ENCODE results near the gene TMEM145.

Gene TMEM145

GRCh38 chr19:42353341-42354015 lies 40.4 kb downstream of the TMEM145 start:
- no peak for TF ChIP-seq POLR2A (IDR thresholded peaks at IDR 0.05; ENCODE audit: low read depth, low read length)
- FAIRE-seq = no peak

GRCh38 chr19:42355896-42356295 lies 42.8 kb downstream of the TMEM145 start:
- no peak for DNase-seq (ENCODE audit: insufficient read length, low spot score)
- TF ChIP-seq POLR2A (IDR thresholded peaks at IDR 0.05; ENCODE audit: low read depth, low read length) = no peak
- FAIRE-seq = no peak

More at GRCh38 chr19:42353341-42354015, 40.4 kb downstream of the TMEM145 start:
- no peak for DNase-seq (ENCODE audit: insufficient read length, low spot score)

GRCh38 chr19:42356686-42357085 lies 43.6 kb downstream of the TMEM145 start:
- no peak for DNase-seq (ENCODE audit: insufficient read length, low spot score)
- no peak for TF ChIP-seq POLR2A (IDR thresholded peaks at IDR 0.05; ENCODE audit: low read depth, low read length)
- no peak for FAIRE-seq

- TF ChIP-seq POLR2A (IDR thresholded peaks at IDR 0.05; ENCODE audit: low read depth, low read length) = no peak
- no peak for FAIRE-seq
- DNase-seq (ENCODE audit: insufficient read length, low spot score) = no peak
Observed at GRCh38 chr19:42357290-42357689, 44.2 kb downstream of the TMEM145 start.

DNA sequence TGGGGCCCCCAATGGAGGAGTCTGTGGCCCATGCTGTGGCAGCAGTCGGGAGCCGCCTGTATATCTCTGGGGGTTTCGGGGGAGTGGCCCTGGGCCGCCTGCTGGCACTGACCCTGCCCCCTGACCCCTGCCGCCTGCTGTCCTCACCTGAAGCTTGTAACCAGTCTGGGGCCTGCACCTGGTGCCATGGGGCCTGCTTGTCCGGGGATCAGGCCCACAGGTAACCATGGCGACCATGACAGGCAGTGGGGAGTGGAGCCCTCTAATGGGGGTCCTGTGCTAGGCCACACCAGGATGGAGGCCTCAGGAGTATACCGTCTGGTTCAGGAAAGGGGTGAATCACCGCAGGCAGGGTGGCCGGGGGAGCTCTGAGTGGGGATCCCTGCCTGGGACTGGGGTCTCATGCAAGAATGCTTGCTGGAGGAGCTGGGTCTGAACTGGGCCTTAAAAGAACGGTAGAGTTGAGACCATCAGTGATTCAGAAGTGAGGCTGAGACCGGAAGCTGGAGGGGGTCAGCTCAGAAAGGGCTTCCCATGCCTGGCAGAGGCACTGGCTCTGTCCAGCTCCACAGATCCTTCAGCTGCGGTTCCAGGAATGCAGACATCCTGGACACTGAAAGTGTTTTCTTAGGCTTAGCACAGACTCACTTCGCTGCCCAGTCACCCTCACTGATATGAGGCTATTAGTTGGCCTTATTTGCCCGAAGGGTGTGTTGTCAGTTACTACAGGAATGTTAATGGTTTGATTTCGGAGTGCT lies 47.9 kb downstream of the TMEM145 start:
- no peak for DNase-seq (ENCODE audit: insufficient read length, low spot score)
- FAIRE-seq = no peak
- no peak for TF ChIP-seq POLR2A (IDR thresholded peaks at IDR 0.05; ENCODE audit: low read depth, low read length)

DNA sequence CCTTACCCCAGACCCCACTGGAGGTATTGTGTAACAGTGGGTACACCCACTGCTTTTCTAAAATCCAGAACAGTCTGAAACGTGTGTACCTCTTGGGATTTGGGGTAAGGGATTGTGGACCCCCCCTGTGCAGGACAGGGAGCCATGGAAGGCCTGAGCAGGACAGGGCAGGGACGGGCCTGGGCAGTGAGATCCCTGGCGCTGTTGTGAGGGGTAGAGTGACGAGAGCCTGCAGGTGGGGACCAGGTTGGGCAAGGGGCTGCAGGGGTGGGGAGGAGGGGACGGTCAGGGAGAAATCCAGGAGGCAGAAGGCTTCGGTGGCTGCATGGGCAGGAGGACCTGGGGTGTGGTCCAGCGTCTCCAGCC lies 48.4 kb downstream of the TMEM145 start:
- TF ChIP-seq POLR2A (IDR thresholded peaks at IDR 0.05; ENCODE audit: low read depth, low read length) = no peak
- FAIRE-seq (no peak), DNase-seq (ENCODE audit: insufficient read length, low spot score) (no peak)

DNA sequence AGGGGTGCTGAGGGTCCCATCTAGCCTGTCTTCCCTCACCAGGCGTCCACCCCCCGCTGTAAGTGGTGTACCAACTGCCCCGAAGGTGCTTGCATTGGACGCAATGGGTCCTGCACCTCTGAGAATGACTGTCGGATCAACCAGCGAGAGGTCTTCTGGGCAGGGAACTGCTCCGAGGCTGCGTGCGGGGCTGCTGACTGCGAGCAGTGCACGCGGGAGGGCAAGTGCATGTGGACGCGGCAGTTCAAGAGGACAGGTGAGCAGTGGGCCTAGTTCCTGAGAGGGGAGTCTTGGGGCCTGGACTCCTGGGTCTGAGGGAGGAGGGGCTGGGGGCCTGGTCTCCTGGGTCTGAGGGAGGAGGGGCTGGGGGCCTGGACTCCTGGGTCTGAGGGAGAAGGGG lies 49.2 kb downstream of the TMEM145 start:
- no peak for DNase-seq (ENCODE audit: insufficient read length, low spot score)
- no peak for TF ChIP-seq POLR2A (IDR thresholded peaks at IDR 0.05; ENCODE audit: low read depth, low read length)
- FAIRE-seq = no peak

GRCh38 chr19:42362891-42363440 lies 49.9 kb downstream of the TMEM145 start:
- DNase-seq (ENCODE audit: insufficient read length, low spot score) (no peak), FAIRE-seq (no peak)
- TF ChIP-seq POLR2A (IDR thresholded peaks at IDR 0.05; ENCODE audit: low read depth, low read length) = no peak

DNA sequence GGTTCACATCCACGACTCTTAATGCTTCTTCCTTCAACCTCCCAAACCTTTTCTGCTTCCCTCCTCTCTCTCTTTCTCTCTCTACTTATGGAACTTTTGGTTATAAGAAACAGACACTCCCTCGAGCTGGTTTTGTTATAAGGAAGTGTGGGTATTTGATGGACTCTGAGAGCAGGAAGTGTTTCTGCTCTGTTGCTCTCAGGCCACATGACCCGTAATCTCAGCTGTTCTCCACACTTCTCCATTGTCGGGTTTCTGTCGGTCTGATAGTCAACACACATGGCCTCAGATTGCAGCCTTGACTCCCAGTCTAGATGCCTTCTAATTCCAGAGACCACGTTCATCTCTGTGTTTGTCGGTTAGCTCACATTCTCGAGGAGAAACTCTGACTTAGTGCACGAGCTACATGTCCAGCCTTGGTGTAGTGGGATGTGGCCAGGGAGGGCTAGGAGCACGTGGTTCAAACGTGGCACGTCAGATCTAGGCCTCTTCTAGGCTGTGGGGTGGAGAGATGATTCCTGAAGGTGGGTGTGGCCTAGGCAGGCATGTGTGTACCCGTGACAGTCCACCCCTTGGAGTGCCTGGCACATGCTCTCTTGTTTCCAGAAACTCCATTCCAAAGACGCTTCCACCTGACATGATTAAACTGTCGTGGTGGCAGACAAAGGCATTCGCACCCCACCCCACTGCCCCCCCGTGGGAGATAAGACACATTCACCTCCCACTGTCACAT lies 50.7 kb downstream of the TMEM145 start:
- no peak for FAIRE-seq
- DNase-seq (ENCODE audit: insufficient read length, low spot score) = no peak
- no peak for TF ChIP-seq POLR2A (IDR thresholded peaks at IDR 0.05; ENCODE audit: low read depth, low read length)

- TF ChIP-seq POLR2A (IDR thresholded peaks at IDR 0.05; ENCODE audit: low read depth, low read length) = no peak
- FAIRE-seq = no peak
- no peak for DNase-seq (ENCODE audit: insufficient read length, low spot score)
Observed at GRCh38 chr19:42366673-42367072, 53.6 kb downstream of the TMEM145 start.

DNA sequence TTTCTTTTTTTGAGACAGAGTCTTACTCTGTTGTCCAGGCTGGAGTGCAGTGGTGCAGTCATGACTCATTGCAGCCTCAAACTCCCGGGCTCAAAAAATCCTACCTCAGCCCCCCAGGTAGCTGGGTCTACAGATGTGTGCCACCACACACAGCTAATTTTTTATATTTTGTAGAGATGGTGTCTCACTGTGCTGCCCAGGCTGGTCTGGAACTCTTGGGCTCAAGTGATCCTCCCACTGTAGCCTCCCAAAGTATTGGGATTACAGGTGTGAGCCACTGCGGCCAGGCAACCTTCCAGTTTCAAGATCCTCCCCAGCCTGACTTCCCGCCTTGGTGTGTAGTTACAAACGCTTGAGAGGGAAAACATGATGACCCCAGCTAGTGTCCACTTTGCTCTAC lies 54.8 kb downstream of the TMEM145 start:
- no peak for TF ChIP-seq POLR2A (IDR thresholded peaks at IDR 0.05; ENCODE audit: low read depth, low read length)
- FAIRE-seq (no peak), DNase-seq (ENCODE audit: insufficient read length, low spot score) (no peak)

- FAIRE-seq (no peak), DNase-seq (ENCODE audit: insufficient read length, low spot score) (no peak)
- no peak for TF ChIP-seq POLR2A (IDR thresholded peaks at IDR 0.05; ENCODE audit: low read depth, low read length)
Observed at GRCh38 chr19:42368360-42368759, 55.3 kb downstream of the TMEM145 start.

- no peak for TF ChIP-seq POLR2A (IDR thresholded peaks at IDR 0.05; ENCODE audit: low read depth, low read length)
- FAIRE-seq (no peak), DNase-seq (ENCODE audit: insufficient read length, low spot score) (no peak)
Observed at GRCh38 chr19:42368765-42369164, 55.7 kb downstream of the TMEM145 start.

GRCh38 chr19:42369433-42370067 lies 56.4 kb downstream of the TMEM145 start:
- FAIRE-seq = no peak

More at GRCh38 chr19:42369433-42370067, 56.4 kb downstream of the TMEM145 start:
- DNase-seq (ENCODE audit: insufficient read length, low spot score) = no peak
- TF ChIP-seq POLR2A (IDR thresholded peaks at IDR 0.05; ENCODE audit: low read depth, low read length) = no peak

Measured in H54 (cell line).